PC-9 (cell line): ENCODE data around the gene SFTA2.

Source experiments
- EZH2 ChIP-seq: fragments of 200-600 bp; sonication (generic); IDR thresholded peaks from 2 replicates; pipeline ENCODE4 v1.8.0; 2017; ENCODE audit warnings: antibody characterized with exemption, low read depth
- TF ChIP-seq, protein P1 (sequence below): fragments of 200-600 bp; sonication (generic); conservative IDR thresholded peaks from 2 replicates; pipeline ENCODE4 v1.6.1; 2017; ENCODE audit warnings: mixed run types, antibody characterized with exemption, mild to moderate bottlenecking, moderate library complexity

DNA sequence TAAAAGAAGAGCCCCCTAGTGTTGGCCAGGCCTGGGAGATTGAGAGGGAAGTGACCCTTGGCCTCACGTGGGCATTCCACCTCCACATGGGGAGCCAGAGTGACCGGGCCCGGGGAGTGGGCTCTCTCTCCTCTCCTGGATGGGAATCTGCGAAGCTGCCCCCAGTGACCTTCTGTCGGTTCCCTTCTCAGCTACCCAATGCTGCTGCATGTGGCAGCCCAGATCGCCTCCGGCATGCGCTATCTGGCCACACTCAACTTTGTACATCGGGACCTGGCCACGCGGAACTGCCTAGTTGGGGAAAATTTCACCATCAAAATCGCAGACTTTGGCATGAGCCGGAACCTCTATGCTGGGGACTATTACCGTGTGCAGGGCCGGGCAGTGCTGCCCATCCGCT, 34.1 kb downstream of the SFTA2 start:
- TF ChIP-seq, protein P1, sequence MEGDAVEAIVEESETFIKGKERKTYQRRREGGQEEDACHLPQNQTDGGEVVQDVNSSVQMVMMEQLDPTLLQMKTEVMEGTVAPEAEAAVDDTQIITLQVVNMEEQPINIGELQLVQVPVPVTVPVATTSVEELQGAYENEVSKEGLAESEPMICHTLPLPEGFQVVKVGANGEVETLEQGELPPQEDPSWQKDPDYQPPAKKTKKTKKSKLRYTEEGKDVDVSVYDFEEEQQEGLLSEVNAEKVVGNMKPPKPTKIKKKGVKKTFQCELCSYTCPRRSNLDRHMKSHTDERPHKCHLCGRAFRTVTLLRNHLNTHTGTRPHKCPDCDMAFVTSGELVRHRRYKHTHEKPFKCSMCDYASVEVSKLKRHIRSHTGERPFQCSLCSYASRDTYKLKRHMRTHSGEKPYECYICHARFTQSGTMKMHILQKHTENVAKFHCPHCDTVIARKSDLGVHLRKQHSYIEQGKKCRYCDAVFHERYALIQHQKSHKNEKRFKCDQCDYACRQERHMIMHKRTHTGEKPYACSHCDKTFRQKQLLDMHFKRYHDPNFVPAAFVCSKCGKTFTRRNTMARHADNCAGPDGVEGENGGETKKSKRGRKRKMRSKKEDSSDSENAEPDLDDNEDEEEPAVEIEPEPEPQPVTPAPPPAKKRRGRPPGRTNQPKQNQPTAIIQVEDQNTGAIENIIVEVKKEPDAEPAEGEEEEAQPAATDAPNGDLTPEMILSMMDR = no peak
- no peak for TF ChIP-seq EZH2
